Esophagus muscularis mucosa (tissue), 3 donors: ENCODE results near the gene MYZAP.

Experiments
- CTCF ChIP-seq, 3 experiments: fragments of 200-600 bp in 2 of 3; fragments of 450-650 bp in 1 of 3; sonication (generic) in 2 of 3; IDR thresholded peaks; one replicate each; pipeline ENCODE4 v1.5.1; 2017 to 2019; ENCODE audit warnings: antibody characterized with exemption in 3 of 3, mild to moderate bottlenecking in 2 of 3, moderate library complexity in 1 of 3
- POLR2A ChIP-seq: fragments of 450-650 bp; IDR thresholded peaks from one replicate; pipeline ENCODE4 v1.6.1; 2017; ENCODE audit warnings: antibody characterized with exemption, moderate library complexity, mild to moderate bottlenecking, low read depth

GRCh38 chr15:57572468-57572867 is 19.2 kb upstream of the MYZAP start:
- TF ChIP-seq CTCF (IDR thresholded peaks at IDR 0.05) (no peak), POLR2A (no peak)
